Endothelial cell of umbilical vein (primary cell): Measurements from ENCODE around the gene BRCA1. TPM values are rescaled to one million over a fixed set of nuclear protein-coding genes. Genes with fewer than 3 reads are reported as not detected.

Experiments used
- BruUV-seq: library from RNA; stranded (reverse); fragments of 400-500 nt; replicated peaks from 2 replicates; lab custom pipeline; 2021; lab: Mats Ljungman, UMichigan
- CTCF ChIA-PET: fragments of 300-600, 350-600 bp; sonication (Branson Sonifier 250); formaldehyde crosslinking; loops from one replicate; lab custom pipeline; 2021; ENCODE audit warnings: antibody characterized with exemption, inconsistent platforms; lab: Charles Lee
- POLR2A ChIA-PET: fragments of 300-600, 350-600 bp; sonication (Branson Sonifier 250); formaldehyde crosslinking; loops from one replicate; lab custom pipeline; 2021; ENCODE audit warnings: antibody characterized with exemption, inconsistent platforms; lab: Charles Lee
- DNase-seq: peaks from one replicate; pipeline ENCODE4 v3.0.0-alpha.2; 2011; ENCODE audit warnings: low read depth, low spot score
- FAIRE-seq: peaks from 2 replicates; lab custom pipeline; 2011; peaks lifted over from hg19 to GRCh38; lab: Jason Lieb, UNC
- H2AFZ ChIP-seq: 2 replicates; pipeline ENCODE4 v1.6.0; 2012; ENCODE audit warnings: low read depth, low read length, control low read depth, inconsistent platforms
- H3K27ac ChIP-seq: 2 replicates; pipeline ENCODE4 v1.5.1; 2011; ENCODE audit warnings: low read depth, mild to moderate bottlenecking, control low read depth, low read length, moderate library complexity; ENCODE audit not compliant: insufficient read depth
- H3K27me3 ChIP-seq, 2 experiments: 2 replicates each; pipeline versions ENCODE4 v1.6.0 to v1.6.1; 2011; ENCODE audit warnings: low read length in 2 of 2, mixed read lengths in 1 of 2; ENCODE audit not compliant: control insufficient read depth in 2 of 2, insufficient read depth in 2 of 2
- H3K36me3 ChIP-seq, 2 experiments: 2 replicates in 1 of 2; 3 replicates in 1 of 2; pipeline ENCODE4 v1.5.1; 2011; ENCODE audit warnings: low read length in 2 of 2, mild to moderate bottlenecking in 1 of 2, moderate library complexity in 1 of 2; ENCODE audit not compliant: control insufficient read depth in 2 of 2, insufficient read depth in 2 of 2; ENCODE audit errors: extremely low read depth in 1 of 2
- H3K4me1 ChIP-seq: 3 replicates; pipeline ENCODE4 v1.5.1; 2011; ENCODE audit warnings: mild to moderate bottlenecking, low read length; ENCODE audit not compliant: control insufficient read depth, insufficient read depth; ENCODE audit errors: extremely low read depth
- H3K4me2 ChIP-seq: 2 replicates; pipeline ENCODE4 v1.6.1; 2011; ENCODE audit warnings: low read length, control low read depth, mixed read lengths; ENCODE audit not compliant: insufficient read depth
- H3K4me3 ChIP-seq, 3 experiments: fragments of 200-600 bp in 1 of 3; sonication (generic), shearing (Covaris generic) in 1 of 3; replicated peaks in 1 of 3; 2 replicates each; pipeline ENCODE4 v1.5.1; 2011 to 2016; ENCODE audit warnings: control low read depth in 3 of 3, low read length in 3 of 3, mild to moderate bottlenecking in 2 of 3, inconsistent platforms in 1 of 3, low read depth in 1 of 3, moderate library complexity in 1 of 3; ENCODE audit not compliant: insufficient read depth in 1 of 3
- H3K79me2 ChIP-seq: 2 replicates; pipeline ENCODE4 v1.6.0; 2012; ENCODE audit warnings: low read length, inconsistent platforms; ENCODE audit not compliant: control insufficient read depth, insufficient read depth
- H3K9ac ChIP-seq: replicated peaks from 2 replicates; pipeline ENCODE3; 2011; ENCODE audit warnings: low read length, control low read depth; ENCODE audit not compliant: insufficient read depth; ENCODE audit errors: extremely low read depth
- H3K9me1 ChIP-seq: replicated peaks from 3 replicates; pipeline ENCODE4 v1.6.0; 2011; ENCODE audit warnings: mild to moderate bottlenecking, low read length; ENCODE audit not compliant: control insufficient read depth, insufficient read depth; ENCODE audit errors: extremely low read depth
- H3K9me3 ChIP-seq: replicated peaks from 2 replicates; pipeline ENCODE4 v1.5.1; 2012; ENCODE audit warnings: low read length, inconsistent platforms; ENCODE audit not compliant: control insufficient read depth, insufficient read depth
- H4K20me1 ChIP-seq: replicated peaks from 2 replicates; pipeline ENCODE3; 2011; ENCODE audit warnings: mild to moderate bottlenecking, low read length; ENCODE audit not compliant: control insufficient read depth, insufficient read depth; ENCODE audit errors: extremely low read depth
- CTCF ChIP-seq, 2 donors: IDR thresholded peaks; 1 replicate in 1 of 2; 2 replicates in 1 of 2; pipeline ENCODE4 v1.5.1; 2011; ENCODE audit warnings: low read length in 2 of 2, mild to moderate bottlenecking in 2 of 2, moderate library complexity in 2 of 2, control low read depth in 1 of 2, inconsistent platforms in 1 of 2, low read depth in 1 of 2; ENCODE audit not compliant: insufficient read depth in 1 of 2; ENCODE audit errors: extremely low read depth in 1 of 2
- EZH2 ChIP-seq: IDR thresholded peaks from 2 replicates; pipeline ENCODE4 v1.6.1; 2012; ENCODE audit warnings: borderline replicate concordance, low read depth, mild to moderate bottlenecking, moderate library complexity, low read length, inconsistent platforms; ENCODE audit not compliant: severe bottlenecking
- FOS ChIP-seq: IDR thresholded peaks from 2 replicates; pipeline ENCODE4 v1.6.1; 2011; ENCODE audit warnings: mild to moderate bottlenecking, low read length, moderate library complexity, borderline replicate concordance; ENCODE audit not compliant: insufficient read depth
- GATA2 ChIP-seq: IDR thresholded peaks from 2 replicates; pipeline ENCODE4 v1.7.0; 2011; ENCODE audit warnings: low read depth, mild to moderate bottlenecking, moderate library complexity, mixed read lengths, low read length; ENCODE audit not compliant: insufficient read length, insufficient read depth
- JUN ChIP-seq: IDR thresholded peaks from 2 replicates; pipeline ENCODE4 v1.6.1; 2011; ENCODE audit warnings: borderline replicate concordance, low read depth; ENCODE audit not compliant: insufficient read length, insufficient read depth
- MAX ChIP-seq: IDR thresholded peaks from 2 replicates; pipeline ENCODE4 v1.6.1; 2011; ENCODE audit not compliant: insufficient read depth, insufficient read length
- MYC ChIP-seq: IDR thresholded peaks from one replicate; pipeline ENCODE4 v1.6.1; 2011; ENCODE audit warnings: mild to moderate bottlenecking, low read depth, low read length
- POLR2A ChIP-seq: IDR thresholded peaks from 2 replicates; pipeline ENCODE4 v1.6.1; 2012; ENCODE audit warnings: low read depth, mild to moderate bottlenecking, control low read depth, low read length
- POLR2AphosphoS5 ChIP-seq: IDR thresholded peaks from 2 replicates; pipeline ENCODE4 v1.6.1; 2012; ENCODE audit warnings: low read depth, mild to moderate bottlenecking, control low read depth, low read length, moderate library complexity; ENCODE audit not compliant: insufficient read depth
- dilution Hi-C: fragments of 300-500 bp; cut with MboI; formaldehyde crosslinking; loops from one replicate; pipeline ENCODE4 v1.15.0; 2019; ENCODE audit warnings: low sequenced_read_pairs; ENCODE audit not compliant: extremely low pct_ligation_motif_present
- intact Hi-C: fragments of 100-400 bp; cut with micrococcal nuclease; formaldehyde crosslinking; loops from one replicate; pipeline ENCODE4 v1.10.0; 2022
- polyA plus RNA-seq, 4 experiments: library from polyadenylated mRNA; depleted of rRNA in 3 of 4; stranded (reverse) in 3 of 4; unstranded in 1 of 4; fragments of >200 nt; gene quantifications; 2 replicates each; pipeline versions ENCODE4 v1.2.1 to v1.2.3, GENCODE V29; 2011 to 2012; ENCODE audit warnings: missing spikeins in 1 of 4
- total RNA-seq: library from RNA; stranded (reverse); gene quantifications from 2 replicates; pipeline ENCODE4 v1.2.3, GENCODE V29; 2021

Gene BRCA1
- total and polyA plus RNA-seq, 2 donors (not counting 3 experiments of a cell fraction or from before 2014, with no cell fraction given): 14.3 to 29.0 TPM

- Histone ChIP-seq H3K27me3 (no peaks in the 10 kb centered on the region), H3K9me1 (no peaks in the 10 kb centered on the region), H3K9ac (no peak overlapping the region), H3K4me1 (peaks cover 14% of the 10 kb centered on the region), H3K4me3 (no peak overlapping the region), H3K36me3 (peaks cover 3 to 30% of the 10 kb centered on the region in 2 experiments), H3K4me2 (no peak overlapping the region), H3K27ac (no peak overlapping the region), H4K20me1 (no peaks in the 10 kb centered on the region), H3K9me3 (no peaks in the 10 kb centered on the region), H3K79me2 (peaks cover 7% of the 10 kb centered on the region), H2AFZ (no peak overlapping the region)
- ChIA-PET CTCF (interaction anchor here (1.0 to 2.4 kb wide), 2 partner anchors 11 to 15 kb away, joined by 4 to 8 read pairs; partner anchors contain the start of gene RPL27), POLR2A (interaction anchor here (1.0 kb wide), 1 partner anchor 15 kb away, joined by 4 read pairs; no protein-coding TSS in a partner anchor)
- BruUV-seq: no TSS peak
- intact Hi-C loops (no loop called here), dilution Hi-C loops (no loop called here)
- TF ChIP-seq EZH2 (no peak), GATA2 (no peak), POLR2A (no peak), MYC (no peak), CTCF (IDR thresholded peaks at IDR 0.05; ENCODE audit: extremely low read depth in 1 of 2, insufficient read depth in 1 of 2, low read depth in 1 of 2, low read length in 2 of 2) (no peak), MAX (no peak), FOS (no peak), POLR2AphosphoS5 (no peak), JUN (no peak)
- DNase-seq (no peak), FAIRE-seq (no peak)
These were observed 111.9 kb downstream of the BRCA1 start for GRCh38 chr17:43013296-43013695.
